Activated naive CD4-positive, alpha-beta T cell treated with anti-CD3 and anti-CD28 coated beads for 36 hours (primary cell): ENCODE data around the gene PCP4L1. TPM values are rescaled to one million over a fixed set of nuclear protein-coding genes. Genes with fewer than 3 reads are reported as not detected.
"Not testable (repeated sequence)": the region's sequence is repeated elsewhere in the genome, so short reads cannot be mapped to it uniquely, and the experiment has no call there.

Experiments
- CTCF ChIA-PET: fragments of 350-600 bp; sonication (Branson Sonifier 250); formaldehyde crosslinking; loops from one replicate; lab custom pipeline; 2021; ENCODE audit warnings: antibody characterized with exemption; lab: Charles Lee
- DNase-seq: peaks from one replicate; pipeline ENCODE4 v3.0.0-alpha.2; 2020
- H3K27ac Mint-ChIP-seq: one replicate; pipeline ENCODE4 v1.8.0; 2021; ENCODE audit warnings: mild to moderate bottlenecking, mixed read lengths
- H3K27me3 Mint-ChIP-seq: one replicate; pipeline ENCODE4 v1.8.0; 2021; ENCODE audit warnings: low read depth, mixed read lengths
- H3K36me3 Mint-ChIP-seq: one replicate; pipeline ENCODE4 v1.8.0; 2021; ENCODE audit warnings: low read depth, mixed read lengths
- H3K4me1 Mint-ChIP-seq: one replicate; pipeline ENCODE4 v1.8.0; 2021; ENCODE audit warnings: low read depth, mixed read lengths
- H3K4me3 Mint-ChIP-seq: one replicate; pipeline ENCODE4 v1.8.0; 2021; ENCODE audit warnings: mild to moderate bottlenecking, moderate library complexity, mixed read lengths
- H3K9me3 Mint-ChIP-seq: one replicate; pipeline ENCODE4 v1.8.0; 2021; ENCODE audit warnings: mixed read lengths
- intact Hi-C: fragments of 100-400 bp; cut with micrococcal nuclease; formaldehyde crosslinking; loops from one replicate; pipeline ENCODE4 v1.15.1; 2023
- total RNA-seq, 2 experiments: library from RNA; stranded (reverse); gene quantifications; one replicate each; pipeline ENCODE4 v1.2.3, GENCODE V29; 2021

Gene PCP4L1
- total RNA-seq, 2 experiments from 2014 or later, result 0.24 to 0.37 TPM

- no peak overlapping the region for H3K27ac Mint-ChIP-seq
- intact Hi-C loops, result no loop called here
- H3K36me3 Mint-ChIP-seq, result peaks cover 2% of the 10 kb centered on the region
- H3K4me3 Mint-ChIP-seq, result no peak overlapping the region
- H3K27me3 Mint-ChIP-seq, result no peaks in the 10 kb centered on the region
- no peak for DNase-seq
- CTCF ChIA-PET, result interaction anchor here (0.6 to 13.2 kb wide), 10 partner anchors 15 to 265 kb away, joined by 3 to 196 read pairs (median 4); partner anchors contain the start of genes NDUFS2, PCP4L1 and PPOX
- peaks cover 58% of the 10 kb centered on the region for H3K4me1 Mint-ChIP-seq
- no peaks in the 10 kb centered on the region for H3K9me3 Mint-ChIP-seq
These were observed 36.1 kb upstream of the PCP4L1 start for GRCh38 chr1:161222175-161223019.

- CTCF ChIA-PET, result interaction anchor here (0.6 to 13.2 kb wide), 8 partner anchors 17 to 158 kb away, joined by 3 to 196 read pairs (median 16); partner anchors contain the start of genes ADAMTS4 and NDUFS2
- intact Hi-C loops, result no loop called here
- no peaks in the 10 kb centered on the region for H3K27me3 Mint-ChIP-seq
- no peak overlapping the region for H3K27ac Mint-ChIP-seq
- no peak overlapping the region for H3K4me3 Mint-ChIP-seq
- peaks cover 17% of the 10 kb centered on the region for H3K36me3 Mint-ChIP-seq
- peaks cover 49% of the 10 kb centered on the region for H3K4me1 Mint-ChIP-seq
- no peaks in the 10 kb centered on the region for H3K9me3 Mint-ChIP-seq
- no peak for DNase-seq
These were observed 34.5 kb upstream of the PCP4L1 start for GRCh38 chr1:161223805-161224694.

GRCh38 chr1:161224695-161225087, 33.9 kb upstream of the PCP4L1 start:
- intact Hi-C loops, result loop anchor here (1.0 to 5.0 kb wide), 7 partner anchors 14 to 143 kb away; partner anchors contain the start of genes CFAP126, NDUFS2, PPOX and SDHC
- Mint-ChIP-seq H3K4me1 (peaks cover 42% of the 10 kb centered on the region), H3K36me3 (peaks cover 22% of the 10 kb centered on the region), H3K27ac (peak overlapping the region; percentile 86)
- CTCF ChIA-PET, result interaction anchor here (1.5 to 13.2 kb wide), 8 partner anchors 8 to 158 kb away, joined by 7 to 196 read pairs (median 29); partner anchors contain the start of genes CFAP126, FCER1G and NDUFS2
- not testable (repeated sequence) for H3K9me3 Mint-ChIP-seq, DNase-seq, H3K4me3 Mint-ChIP-seq, H3K27me3 Mint-ChIP-seq

GRCh38 chr1:161225178-161225533, 33.4 kb upstream of the PCP4L1 start:
- no peaks in the 10 kb centered on the region for H3K27me3 Mint-ChIP-seq
- peaks cover 38% of the 10 kb centered on the region for H3K4me1 Mint-ChIP-seq
- peaks cover 22% of the 10 kb centered on the region for H3K36me3 Mint-ChIP-seq
- H3K9me3 Mint-ChIP-seq, result no peaks in the 10 kb centered on the region
- CTCF ChIA-PET, result interaction anchor here (0.8 to 13.2 kb wide), 28 partner anchors 9 to 157 kb away, joined by 3 to 196 read pairs (median 6); partner anchors contain the start of genes ADAMTS4, B4GALT3, CFAP126 and FCER1G
- intact Hi-C loops, result loop anchor here (1.0 to 5.0 kb wide), 7 partner anchors 15 to 142 kb away; partner anchors contain the start of genes CFAP126, NDUFS2, PPOX and SDHC
- peak overlapping the region; percentile 86 for H3K27ac Mint-ChIP-seq
- no peak overlapping the region for H3K4me3 Mint-ChIP-seq
- peak; percentile 15 for DNase-seq

GRCh38 chr1:161225534-161226319, 32.8 kb upstream of the PCP4L1 start, which contains the start of gene TOMM40L:
TOMM40L (plus strand) TSS chr1:161226060; CDS start chr1:161226490, 430 bp downstream.
- CTCF ChIA-PET, result interaction anchor here (0.6 to 13.2 kb wide), 34 partner anchors 9 to 212 kb away, joined by 3 to 196 read pairs (median 4); partner anchors contain the start of genes ADAMTS4, B4GALT3, CFAP126 and FCER1G
- Mint-ChIP-seq H3K4me1 (peaks cover 36% of the 10 kb centered on the region), H3K36me3 (peaks cover 22% of the 10 kb centered on the region), H3K27me3 (no peaks in the 10 kb centered on the region), H3K9me3 (no peaks in the 10 kb centered on the region), H3K27ac (peak within 1 kb of the TSS; percentile 98), H3K4me3 (peak within 1 kb of the TSS; percentile 100)
- intact Hi-C loops, result loop anchor here (1.0 to 5.0 kb wide), 8 partner anchors 15 to 515 kb away; partner anchors contain the start of genes CFAP126, NDUFS2, PPOX and SDHC
- peak; percentile 95 for DNase-seq

GRCh38 chr1:161226320-161226711, 32.2 kb upstream of the PCP4L1 start:
- Mint-ChIP-seq H3K4me1 (peaks cover 33% of the 10 kb centered on the region), H3K36me3 (peaks cover 22% of the 10 kb centered on the region), H3K4me3 (peak overlapping the region; percentile 100), H3K9me3 (no peaks in the 10 kb centered on the region), H3K27ac (peak overlapping the region; percentile 98), H3K27me3 (no peaks in the 10 kb centered on the region)
- intact Hi-C loops, result loop anchor here (2.0 to 5.0 kb wide), 2 partner anchors 141 to 514 kb away; partner anchors contain the start of gene CFAP126
- CTCF ChIA-PET, result interaction anchor here (0.7 to 13.2 kb wide), 36 partner anchors 8 to 161 kb away, joined by 3 to 196 read pairs (median 4); partner anchors contain the start of genes ADAMTS4, B4GALT3, CFAP126 and FCER1G
- no peak for DNase-seq

- CTCF ChIA-PET, result interaction anchor here (0.8 to 13.2 kb wide), 19 partner anchors 8 to 162 kb away, joined by 3 to 196 read pairs (median 5); partner anchors contain the start of genes CFAP126, FCER1G, NDUFS2 and NR1I3
- intact Hi-C loops, result loop anchor here (1.0 to 5.0 kb wide), 6 partner anchors 65 to 518 kb away; partner anchors contain the start of gene CFAP126
- peak overlapping the region; percentile 71 for H3K27ac Mint-ChIP-seq
- H3K9me3 Mint-ChIP-seq, result no peaks in the 10 kb centered on the region
- peaks cover 31% of the 10 kb centered on the region for H3K4me1 Mint-ChIP-seq
- H3K27me3 Mint-ChIP-seq, result no peaks in the 10 kb centered on the region
- no peak for DNase-seq
- peak overlapping the region; percentile 100 for H3K4me3 Mint-ChIP-seq
- peaks cover 22% of the 10 kb centered on the region for H3K36me3 Mint-ChIP-seq
These were observed 31.8 kb upstream of the PCP4L1 start for GRCh38 chr1:161226759-161227158.

- intact Hi-C loops, result loop anchor here (1.0 to 5.0 kb wide), 6 partner anchors 64 to 517 kb away; partner anchors contain the start of gene CFAP126
- H3K27ac Mint-ChIP-seq, result peak overlapping the region; percentile 72
- peaks cover 27% of the 10 kb centered on the region for H3K4me1 Mint-ChIP-seq
These were observed 31.2 kb upstream of the PCP4L1 start for GRCh38 chr1:161227196-161227871.

GRCh38 chr1:161228032-161228431, 30.5 kb upstream of the PCP4L1 start:
- Mint-ChIP-seq H3K36me3 (peaks cover 22% of the 10 kb centered on the region), H3K9me3 (no peaks in the 10 kb centered on the region), H3K27me3 (no peaks in the 10 kb centered on the region), H3K27ac (peak overlapping the region; percentile 72), H3K4me3 (peak overlapping the region; percentile 100), H3K4me1 (peaks cover 27% of the 10 kb centered on the region)
- DNase-seq, result no peak
- intact Hi-C loops, result loop anchor here (5.0 kb wide), 1 partner anchor 139 kb away; the partner anchor contains the start of gene CFAP126
- CTCF ChIA-PET, result interaction anchor here (0.6 to 13.2 kb wide), 13 partner anchors 9 to 154 kb away, joined by 3 to 196 read pairs (median 26); partner anchors contain the start of genes NDUFS2 and NR1I3

More at GRCh38 chr1:161227196-161227871, 31.2 kb upstream of the PCP4L1 start:
- Mint-ChIP-seq H3K4me3 (peak overlapping the region; percentile 100), H3K27me3 (no peaks in the 10 kb centered on the region), H3K36me3 (peaks cover 22% of the 10 kb centered on the region), H3K9me3 (no peaks in the 10 kb centered on the region)
- DNase-seq, result peak; percentile 96
- CTCF ChIA-PET, result interaction anchor here (0.8 to 13.2 kb wide), 22 partner anchors 9 to 161 kb away, joined by 3 to 196 read pairs (median 4); partner anchors contain the start of genes CFAP126, FCER1G, NDUFS2 and NR1I3

- H3K4me1 Mint-ChIP-seq, result peaks cover 26% of the 10 kb centered on the region
- H3K27me3 Mint-ChIP-seq, result no peaks in the 10 kb centered on the region
- H3K36me3 Mint-ChIP-seq, result peaks cover 22% of the 10 kb centered on the region
- H3K27ac Mint-ChIP-seq, result no peak overlapping the region
- intact Hi-C loops, result loop anchor here (5.0 kb wide), 1 partner anchor 137 kb away; the partner anchor contains the start of gene CFAP126
- no peak overlapping the region for H3K4me3 Mint-ChIP-seq
- no peak for DNase-seq
- H3K9me3 Mint-ChIP-seq, result no peaks in the 10 kb centered on the region
- CTCF ChIA-PET, result interaction anchor here (1.0 to 8.5 kb wide), 10 partner anchors 10 to 152 kb away, joined by 3 to 179 read pairs (median 6); no protein-coding TSS in a partner anchor
These were observed 28.6 kb upstream of the PCP4L1 start for GRCh38 chr1:161229896-161230295.
